ENCODE measurements around the gene IMMP2L.

Gene IMMP2L

GRCh38 chr7:110868458-110868857 is 693.8 kb downstream of the IMMP2L start:
- H3K4me2 ChIP-seq (ENCODE audit: insufficient read depth, low read length), result no peak overlapping the region

GRCh38 chr7:110867771-110868170 is 694.5 kb downstream of the IMMP2L start:
- peaks cover 4% of the 10 kb centered on the region for H3K9me3 ChIP-seq (ENCODE audit: insufficient read depth, low read length, severe bottlenecking)
- H3K4me1 ChIP-seq (ENCODE audit: insufficient read depth, low read length), result peaks cover 21% of the 10 kb centered on the region
- no peak overlapping the region for H3K9ac ChIP-seq (ENCODE audit: low read depth, low read length)
- no peaks in the 10 kb centered on the region for H4K20me1 ChIP-seq (ENCODE audit: insufficient read depth, low read length)
- no peak overlapping the region for H3K4me3 ChIP-seq (ENCODE audit: low read depth in 1 of 2, low read length in 2 of 2)
- TF ChIP-seq, protein P1, sequence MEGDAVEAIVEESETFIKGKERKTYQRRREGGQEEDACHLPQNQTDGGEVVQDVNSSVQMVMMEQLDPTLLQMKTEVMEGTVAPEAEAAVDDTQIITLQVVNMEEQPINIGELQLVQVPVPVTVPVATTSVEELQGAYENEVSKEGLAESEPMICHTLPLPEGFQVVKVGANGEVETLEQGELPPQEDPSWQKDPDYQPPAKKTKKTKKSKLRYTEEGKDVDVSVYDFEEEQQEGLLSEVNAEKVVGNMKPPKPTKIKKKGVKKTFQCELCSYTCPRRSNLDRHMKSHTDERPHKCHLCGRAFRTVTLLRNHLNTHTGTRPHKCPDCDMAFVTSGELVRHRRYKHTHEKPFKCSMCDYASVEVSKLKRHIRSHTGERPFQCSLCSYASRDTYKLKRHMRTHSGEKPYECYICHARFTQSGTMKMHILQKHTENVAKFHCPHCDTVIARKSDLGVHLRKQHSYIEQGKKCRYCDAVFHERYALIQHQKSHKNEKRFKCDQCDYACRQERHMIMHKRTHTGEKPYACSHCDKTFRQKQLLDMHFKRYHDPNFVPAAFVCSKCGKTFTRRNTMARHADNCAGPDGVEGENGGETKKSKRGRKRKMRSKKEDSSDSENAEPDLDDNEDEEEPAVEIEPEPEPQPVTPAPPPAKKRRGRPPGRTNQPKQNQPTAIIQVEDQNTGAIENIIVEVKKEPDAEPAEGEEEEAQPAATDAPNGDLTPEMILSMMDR (IDR thresholded peaks at IDR 0.05; ENCODE audit: borderline replicate concordance, extremely low read depth, low read length, poor library complexity, severe bottlenecking), result no peak
- TF ChIP-seq EZH2 (IDR thresholded peaks at IDR 0.05; ENCODE audit: borderline replicate concordance, low read depth, low read length, severe bottlenecking), result no peak
- H3K79me2 ChIP-seq (ENCODE audit: insufficient read depth, low read length), result no peaks in the 10 kb centered on the region
- no peak for DNase-seq
- H2AFZ ChIP-seq (ENCODE audit: low read depth, low read length), result no peak overlapping the region
- H3K4me2 ChIP-seq (ENCODE audit: insufficient read depth, low read length), result no peak overlapping the region
- no peak for ATAC-seq (ENCODE audit: insufficient read depth, low read depth)
- no peak overlapping the region for H3K27ac ChIP-seq (ENCODE audit: low read length)
- H3K36me3 ChIP-seq (ENCODE audit: insufficient read depth, low read length), result no peaks in the 10 kb centered on the region
- H3K27me3 ChIP-seq (ENCODE audit: insufficient read depth, low read length, poor library complexity), result no peaks in the 10 kb centered on the region

More at GRCh38 chr7:110868458-110868857, 693.8 kb downstream of the IMMP2L start:
- Histone ChIP-seq H3K36me3 (ENCODE audit: insufficient read depth, low read length) (no peaks in the 10 kb centered on the region), H3K9me3 (ENCODE audit: insufficient read depth, low read length, severe bottlenecking) (peaks cover 4% of the 10 kb centered on the region), H3K9ac (ENCODE audit: low read depth, low read length) (no peak overlapping the region), H3K4me1 (ENCODE audit: insufficient read depth, low read length) (peaks cover 21% of the 10 kb centered on the region), H3K27me3 (ENCODE audit: insufficient read depth, low read length, poor library complexity) (no peaks in the 10 kb centered on the region), H3K27ac (ENCODE audit: low read length) (no peak overlapping the region), H3K79me2 (ENCODE audit: insufficient read depth, low read length) (no peaks in the 10 kb centered on the region), H3K4me3 (ENCODE audit: low read depth in 1 of 2, low read length in 2 of 2) (no peak overlapping the region), H4K20me1 (ENCODE audit: insufficient read depth, low read length) (no peaks in the 10 kb centered on the region), H2AFZ (ENCODE audit: low read depth, low read length) (no peak overlapping the region)
- TF ChIP-seq, protein P1 (IDR thresholded peaks at IDR 0.05; ENCODE audit: borderline replicate concordance, extremely low read depth, low read length, poor library complexity, severe bottlenecking), result no peak
- TF ChIP-seq EZH2 (IDR thresholded peaks at IDR 0.05; ENCODE audit: borderline replicate concordance, low read depth, low read length, severe bottlenecking), result no peak
- DNase-seq (no peak), ATAC-seq (ENCODE audit: insufficient read depth, low read depth) (no peak)

DNA sequence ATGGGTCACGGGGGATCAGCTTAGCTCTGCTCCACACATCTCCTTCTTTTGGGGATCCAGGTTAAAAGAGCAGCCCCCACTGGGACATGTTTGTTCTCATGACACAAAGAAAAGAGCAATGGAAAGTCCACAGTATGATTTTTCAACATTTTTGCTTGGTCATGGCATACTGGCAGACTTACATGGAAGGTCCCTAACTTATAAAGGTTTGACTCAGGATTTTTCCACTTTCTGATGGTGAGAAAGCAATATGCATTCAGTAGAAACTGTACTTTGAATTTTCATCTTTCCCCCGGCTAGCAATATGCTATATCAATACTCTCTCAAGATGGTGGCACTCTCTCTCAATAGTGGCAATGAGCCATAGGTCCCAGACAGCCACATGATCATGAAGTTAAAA is 699.0 kb downstream of the IMMP2L start:
- Histone ChIP-seq H3K9me3 (ENCODE audit: insufficient read depth, low read length, severe bottlenecking) (peaks cover 4% of the 10 kb centered on the region), H3K36me3 (ENCODE audit: insufficient read depth, low read length) (no peaks in the 10 kb centered on the region), H3K9ac (ENCODE audit: low read depth, low read length) (no peak overlapping the region), H3K4me3 (ENCODE audit: low read depth in 1 of 2, low read length in 2 of 2) (no peak overlapping the region), H3K27ac (ENCODE audit: low read length) (no peak overlapping the region), H3K4me1 (ENCODE audit: insufficient read depth, low read length) (peaks cover 8% of the 10 kb centered on the region), H3K79me2 (ENCODE audit: insufficient read depth, low read length) (no peaks in the 10 kb centered on the region), H3K4me2 (ENCODE audit: insufficient read depth, low read length) (no peak overlapping the region), H3K27me3 (ENCODE audit: insufficient read depth, low read length, poor library complexity) (no peaks in the 10 kb centered on the region), H4K20me1 (ENCODE audit: insufficient read depth, low read length) (no peaks in the 10 kb centered on the region), H2AFZ (ENCODE audit: low read depth, low read length) (no peak overlapping the region)
- DNase-seq (no peak), ATAC-seq (ENCODE audit: insufficient read depth, low read depth) (no peak)
- TF ChIP-seq, protein P1 (IDR thresholded peaks at IDR 0.05; ENCODE audit: borderline replicate concordance, extremely low read depth, low read length, poor library complexity, severe bottlenecking), result no peak
- TF ChIP-seq EZH2 (IDR thresholded peaks at IDR 0.05; ENCODE audit: borderline replicate concordance, low read depth, low read length, severe bottlenecking), result no peak

- ATAC-seq (ENCODE audit: insufficient read depth, low read depth), result no peak
- no peak for DNase-seq
- Histone ChIP-seq H3K4me3 (ENCODE audit: low read depth in 1 of 2, low read length in 2 of 2) (no peak overlapping the region), H3K4me2 (ENCODE audit: insufficient read depth, low read length) (no peak overlapping the region), H3K27me3 (ENCODE audit: insufficient read depth, low read length, poor library complexity) (no peaks in the 10 kb centered on the region), H3K9me3 (ENCODE audit: insufficient read depth, low read length, severe bottlenecking) (no peaks in the 10 kb centered on the region), H3K4me1 (ENCODE audit: insufficient read depth, low read length) (peaks cover 2% of the 10 kb centered on the region), H4K20me1 (ENCODE audit: insufficient read depth, low read length) (no peaks in the 10 kb centered on the region), H2AFZ (ENCODE audit: low read depth, low read length) (no peak overlapping the region), H3K79me2 (ENCODE audit: insufficient read depth, low read length) (no peaks in the 10 kb centered on the region), H3K9ac (ENCODE audit: low read depth, low read length) (no peak overlapping the region), H3K36me3 (ENCODE audit: insufficient read depth, low read length) (no peaks in the 10 kb centered on the region), H3K27ac (ENCODE audit: low read length) (no peak overlapping the region)
- TF ChIP-seq, protein P1 (IDR thresholded peaks at IDR 0.05; ENCODE audit: borderline replicate concordance, extremely low read depth, low read length, poor library complexity, severe bottlenecking), result no peak
- TF ChIP-seq EZH2 (IDR thresholded peaks at IDR 0.05; ENCODE audit: borderline replicate concordance, low read depth, low read length, severe bottlenecking), result no peak
Measured at GRCh38 chr7:110861163-110861562, 701.1 kb downstream of the IMMP2L start.
